Activated CD4-positive, CD25-positive, alpha-beta regulatory T cell treated with anti-CD3 and anti-CD28 coated beads, Interleukin-2, amount 50 U/mL, for 72 hours (primary cell): ENCODE results near the gene KHSRP.

ENCODE experiments used
- DNase-seq: peaks from one replicate; pipeline ENCODE4 v3.0.0; 2021

KHSRP gene

GRCh38 chr19:6424195-6424938, at the start of gene KHSRP:
TSS of gene KHSRP (minus strand) at chr19:6424811. CDS start at chr19:6424701, 110 bp downstream.
- DNase-seq, result peak; percentile 50

- no peak for DNase-seq
Observed at GRCh38 chr19:6473647-6474046, 49.0 kb upstream of the KHSRP start.

GRCh38 chr19:6472713-6473112, 48.1 kb upstream of the KHSRP start:
- no peak for DNase-seq

GRCh38 chr19:6471076-6471475, 46.5 kb upstream of the KHSRP start:
- DNase-seq, result no peak

- DNase-seq, result no peak
Observed at GRCh38 chr19:6470173-6470572, 45.6 kb upstream of the KHSRP start.

- no peak for DNase-seq
Observed at GRCh38 chr19:6467384-6467783, 42.8 kb upstream of the KHSRP start.

- no peak for DNase-seq
Observed at GRCh38 chr19:6466526-6467248, 42.1 kb upstream of the KHSRP start.

- DNase-seq, result no peak
Observed at GRCh38 chr19:6465663-6466062, 41.1 kb upstream of the KHSRP start.

- DNase-seq, result no peak
Observed at GRCh38 chr19:6465006-6465405, 40.4 kb upstream of the KHSRP start.

GRCh38 chr19:6464070-6464873, 39.7 kb upstream of the KHSRP start, which contains the start of gene CRB3:
TSS of gene CRB3 (plus strand) at chr19:6464271. CDS start at chr19:6464702, 431 bp downstream.
- DNase-seq, result peak; percentile 49

GRCh38 chr19:6460099-6460884, 35.7 kb upstream of the KHSRP start:
- peak; percentile 80 for DNase-seq

- DNase-seq, result peak; percentile 55
Observed at GRCh38 chr19:6459262-6460098, 34.9 kb upstream of the KHSRP start, which contains the start of gene SLC25A23. TSS of gene SLC25A23 (minus strand) at chr19:6459792. CDS start at chr19:6459628, 164 bp downstream.

- no peak for DNase-seq
Observed at GRCh38 chr19:6458695-6459261, 34.2 kb upstream of the KHSRP start.

GRCh38 chr19:6457958-6458694, 33.5 kb upstream of the KHSRP start:
- no peak for DNase-seq

- DNase-seq, result no peak
Observed at GRCh38 chr19:6455924-6456323, 31.3 kb upstream of the KHSRP start.

- no peak for DNase-seq
Observed at GRCh38 chr19:6453951-6454565, 29.4 kb upstream of the KHSRP start.

- no peak for DNase-seq
Observed at GRCh38 chr19:6452899-6453298, 28.3 kb upstream of the KHSRP start.

- DNase-seq, result no peak
Observed at GRCh38 chr19:6452223-6452614, 27.6 kb upstream of the KHSRP start.

- no peak for DNase-seq
Observed at GRCh38 chr19:6451583-6452222, 27.1 kb upstream of the KHSRP start.
